SU-DHL-6 (cell line): ENCODE results near the gene C12orf75.

ENCODE experiments used
- H2AFZ ChIP-seq: fragments of 200-600 bp; sonication (generic); 2 replicates; pipeline ENCODE4 v1.6.1; 2014; ENCODE audit warnings: low read depth, mild to moderate bottlenecking, moderate library complexity, mixed read lengths, antibody characterized with exemption, low read length; ENCODE audit not compliant: severe bottlenecking
- H3F3A ChIP-seq: fragments of 200-600 bp; shearing (Covaris generic); 2 replicates; pipeline ENCODE4 v1.6.0; 2016; ENCODE audit warnings: antibody characterized with exemption, mild to moderate bottlenecking; ENCODE audit not compliant: insufficient read depth
- H3K27ac ChIP-seq: fragments of 200-600 bp; sonication (generic); 2 replicates; pipeline ENCODE4 v1.5.1; 2016; ENCODE audit warnings: low read depth, mild to moderate bottlenecking, low read length, moderate library complexity, mixed read lengths
- H3K27me3 ChIP-seq: fragments of 200-600 bp; sonication (generic), shearing (Covaris generic); 2 replicates; pipeline ENCODE4 v1.6.0; 2014; ENCODE audit warnings: mild to moderate bottlenecking, low read length
- H3K36me3 ChIP-seq: fragments of 200-600 bp; sonication (generic); 2 replicates; pipeline ENCODE4 v1.6.1; 2014; ENCODE audit warnings: mild to moderate bottlenecking, low read length, mixed read lengths
- H3K4me2 ChIP-seq: fragments of 300-600, 200-600 bp; shearing (Covaris generic), sonication (generic); 2 replicates; pipeline ENCODE4 v1.6.0; 2014; ENCODE audit warnings: low read length, low read depth, mild to moderate bottlenecking; ENCODE audit not compliant: poor library complexity, severe bottlenecking
- H3K4me3 ChIP-seq: fragments of 200-600 bp; sonication (generic); 2 replicates; pipeline ENCODE4 v1.5.1; 2014; ENCODE audit warnings: antibody characterized with exemption, low read length, mild to moderate bottlenecking, mixed read lengths; ENCODE audit not compliant: insufficient read depth, poor library complexity, severe bottlenecking
- H3K79me2 ChIP-seq: fragments of 200-600 bp; sonication (generic); 2 replicates; pipeline ENCODE4 v1.6.1; 2014; ENCODE audit warnings: mild to moderate bottlenecking, low read length, moderate library complexity; ENCODE audit not compliant: insufficient read depth
- H3K9ac ChIP-seq: fragments of 200-600 bp; sonication (generic); 2 replicates; pipeline ENCODE4 v1.7.0; 2014; ENCODE audit warnings: mild to moderate bottlenecking, low read length
- H3K9me2 ChIP-seq: fragments of 200-600 bp; sonication (generic); replicated peaks from 2 replicates; pipeline ENCODE4 v1.6.1; 2014; ENCODE audit warnings: low read length; ENCODE audit not compliant: insufficient read depth
- H3K9me3 ChIP-seq: fragments of 200-600 bp; sonication (generic); 2 replicates; pipeline ENCODE4 v1.6.1; 2014; ENCODE audit warnings: low read length, mixed read lengths; ENCODE audit not compliant: insufficient read depth
- H4K20me1 ChIP-seq: fragments of 200-600 bp; sonication (generic); 2 replicates; pipeline ENCODE4 v1.6.1; 2014; ENCODE audit warnings: low read depth, mild to moderate bottlenecking, antibody characterized with exemption, low read length, moderate library complexity, mixed read lengths
- EZH2phosphoT487 ChIP-seq: fragments of 200-600 bp; sonication (generic), shearing (Covaris generic); conservative IDR thresholded peaks from 2 replicates; pipeline ENCODE4 v1.6.1; 2018; ENCODE audit warnings: mild to moderate bottlenecking, antibody characterized with exemption, low read length, moderate library complexity, mixed read lengths
- TF ChIP-seq, protein P1 (sequence below): fragments of 200-600 bp; sonication (generic); IDR thresholded peaks from one replicate; pipeline ENCODE4 v1.5.1; 2017; ENCODE audit warnings: antibody characterized with exemption, mild to moderate bottlenecking, low read length, moderate library complexity; ENCODE audit not compliant: insufficient read depth, poor library complexity, severe bottlenecking

C12orf75 gene

GRCh38 chr12:105293187-105293586, 37.3 kb upstream of the C12orf75 start:
- no peak overlapping the region for H3K4me3 ChIP-seq
- H3K9me2 ChIP-seq = no peaks in the 10 kb centered on the region
- H3K79me2 ChIP-seq = no peaks in the 10 kb centered on the region
- H3F3A ChIP-seq = no peaks in the 10 kb centered on the region
- no peaks in the 10 kb centered on the region for H4K20me1 ChIP-seq
- no peak overlapping the region for H3K4me2 ChIP-seq
- H3K9ac ChIP-seq = no peak overlapping the region
- TF ChIP-seq, protein P1, sequence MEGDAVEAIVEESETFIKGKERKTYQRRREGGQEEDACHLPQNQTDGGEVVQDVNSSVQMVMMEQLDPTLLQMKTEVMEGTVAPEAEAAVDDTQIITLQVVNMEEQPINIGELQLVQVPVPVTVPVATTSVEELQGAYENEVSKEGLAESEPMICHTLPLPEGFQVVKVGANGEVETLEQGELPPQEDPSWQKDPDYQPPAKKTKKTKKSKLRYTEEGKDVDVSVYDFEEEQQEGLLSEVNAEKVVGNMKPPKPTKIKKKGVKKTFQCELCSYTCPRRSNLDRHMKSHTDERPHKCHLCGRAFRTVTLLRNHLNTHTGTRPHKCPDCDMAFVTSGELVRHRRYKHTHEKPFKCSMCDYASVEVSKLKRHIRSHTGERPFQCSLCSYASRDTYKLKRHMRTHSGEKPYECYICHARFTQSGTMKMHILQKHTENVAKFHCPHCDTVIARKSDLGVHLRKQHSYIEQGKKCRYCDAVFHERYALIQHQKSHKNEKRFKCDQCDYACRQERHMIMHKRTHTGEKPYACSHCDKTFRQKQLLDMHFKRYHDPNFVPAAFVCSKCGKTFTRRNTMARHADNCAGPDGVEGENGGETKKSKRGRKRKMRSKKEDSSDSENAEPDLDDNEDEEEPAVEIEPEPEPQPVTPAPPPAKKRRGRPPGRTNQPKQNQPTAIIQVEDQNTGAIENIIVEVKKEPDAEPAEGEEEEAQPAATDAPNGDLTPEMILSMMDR = no peak
- no peak for TF ChIP-seq EZH2phosphoT487
- no peak overlapping the region for H2AFZ ChIP-seq
- peaks cover 2% of the 10 kb centered on the region; the same call in 1 of the 2 replicates for H3K9me3 ChIP-seq
- no peaks in the 10 kb centered on the region for H3K36me3 ChIP-seq
- H3K27me3 ChIP-seq = no peaks in the 10 kb centered on the region
- no peak overlapping the region for H3K27ac ChIP-seq

- Histone ChIP-seq H3K4me3 (no peak overlapping the region), H3K9me2 (no peaks in the 10 kb centered on the region)
Measured at GRCh38 chr12:105294161-105294560, 36.3 kb upstream of the C12orf75 start.

GRCh38 chr12:105294886-105295479, 35.5 kb upstream of the C12orf75 start:
- Histone ChIP-seq H3K27ac (no peak overlapping the region), H3K36me3 (no peaks in the 10 kb centered on the region), H3K4me3 (no peak overlapping the region), H3K9me2 (no peaks in the 10 kb centered on the region), H3K27me3 (no peaks in the 10 kb centered on the region), H3K79me2 (no peaks in the 10 kb centered on the region), H4K20me1 (no peaks in the 10 kb centered on the region), H3F3A (no peaks in the 10 kb centered on the region), H3K9me3 (peaks cover 3% of the 10 kb centered on the region; the same call in 1 of the 2 replicates), H2AFZ (no peak overlapping the region), H3K9ac (no peak overlapping the region), H3K4me2 (no peak overlapping the region)
- TF ChIP-seq, protein P1 = no peak

More at GRCh38 chr12:105294161-105294560, 36.3 kb upstream of the C12orf75 start:
- no peaks in the 10 kb centered on the region for H3K79me2 ChIP-seq
- no peaks in the 10 kb centered on the region for H3F3A ChIP-seq
- H3K9ac ChIP-seq = no peak overlapping the region
- H3K27ac ChIP-seq = no peak overlapping the region
- peaks cover 3% of the 10 kb centered on the region; the same call in 1 of the 2 replicates for H3K9me3 ChIP-seq
- no peaks in the 10 kb centered on the region for H4K20me1 ChIP-seq
- no peaks in the 10 kb centered on the region for H3K36me3 ChIP-seq
- no peak for TF ChIP-seq EZH2phosphoT487
- TF ChIP-seq, protein P1 = no peak
- no peak overlapping the region for H3K4me2 ChIP-seq
- no peak overlapping the region for H2AFZ ChIP-seq
- no peaks in the 10 kb centered on the region for H3K27me3 ChIP-seq
